ENCODE data around the gene SOCS3. TPM values are rescaled to one million over a fixed set of nuclear protein-coding genes. Genes with fewer than 3 reads are reported as not detected.

SOCS3 gene
- total and polyA plus RNA-seq, 10 donors: 10.7 to 164 (median 62.1) TPM

GRCh38 chr17:78396441-78397337 lies 36.8 kb upstream of the SOCS3 start:
- DNase-seq: no peak
- TF ChIP-seq POLR2AphosphoS5 (IDR thresholded peaks at IDR 0.05) (no peak), CTCF (IDR thresholded peaks at IDR 0.05 in 8 of 11, conservative IDR thresholded peaks at IDR 0.05 in 3 of 11) (no peak), POLR2A (IDR thresholded peaks at IDR 0.05) (no peak)
- Histone ChIP-seq H3K9me3 (no peaks in the 10 kb centered on the region), H3K4me1 (peaks cover 3 to 43% (median 20%) of the 10 kb centered on the region in 6 donors), H3K36me3 (peaks cover 14 to 98% (median 80%) of the 10 kb centered on the region in 6 donors), H3K4me3 (no peak overlapping the region), H3K27ac (peak overlapping the region in 3 of 8 donors; percentile 51 to 82 (median 78)), H3K27me3 (replicated peaks in 1 of 7) (no peaks in the 10 kb centered on the region)
- intact Hi-C loops (cut with DNase I; ENCODE audit: low total_unique reads): no loop called here
- WGBS, 5 donors: 84 to 90% (median 88%) methylated on average over 14 of the region's 14 CpGs

GRCh38 chr17:78395155-78395554 lies 35.3 kb upstream of the SOCS3 start:
- 75 to 83% (median 82%) methylated on average over 2 of the region's 2 CpGs for WGBS, 5 donors
- H3K27ac ChIP-seq: peak overlapping the region in 7 of 8 donors; percentile 8 to 82 (median 68)
- no peaks in the 10 kb centered on the region for H3K27me3 ChIP-seq (replicated peaks in 1 of 7)
- H3K4me3 ChIP-seq: no peak overlapping the region
- DNase-seq: no peak
- no peaks in the 10 kb centered on the region for H3K9me3 ChIP-seq
- intact Hi-C loops (cut with DNase I; ENCODE audit: low total_unique reads): no loop called here
- TF ChIP-seq CTCF (IDR thresholded peaks at IDR 0.05 in 8 of 11, conservative IDR thresholded peaks at IDR 0.05 in 3 of 11) (no peak), POLR2A (IDR thresholded peaks at IDR 0.05) (no peak), POLR2AphosphoS5 (IDR thresholded peaks at IDR 0.05) (peak in 1 of 3 donors; percentile 34)
- H3K36me3 ChIP-seq: peaks cover 12 to 96% (median 67%) of the 10 kb centered on the region in 6 donors
- peaks cover 14 to 53% (median 33%) of the 10 kb centered on the region in 6 donors for H3K4me1 ChIP-seq

- Histone ChIP-seq H3K36me3 (peaks cover 12 to 88% (median 58%) of the 10 kb centered on the region in 6 donors), H3K27me3 (replicated peaks in 1 of 7) (no peaks in the 10 kb centered on the region), H3K27ac (peak overlapping the region in 2 of 8 donors; percentile 51 to 69), H3K4me1 (peaks cover 23 to 63% (median 42%) of the 10 kb centered on the region in 6 donors), H3K9me3 (no peaks in the 10 kb centered on the region), H3K4me3 (no peak overlapping the region)
- 94 to 99% (median 98%) methylated on average over 7 of the region's 7 CpGs for WGBS, 5 donors
- no peak for DNase-seq
- intact Hi-C loops (cut with DNase I; ENCODE audit: low total_unique reads): no loop called here
- TF ChIP-seq POLR2A (IDR thresholded peaks at IDR 0.05): no peak
- no peak for TF ChIP-seq CTCF (IDR thresholded peaks at IDR 0.05 in 8 of 11, conservative IDR thresholded peaks at IDR 0.05 in 3 of 11)
- no peak for TF ChIP-seq POLR2AphosphoS5 (IDR thresholded peaks at IDR 0.05)
Measured at GRCh38 chr17:78394209-78394608, 34.3 kb upstream of the SOCS3 start.

- Histone ChIP-seq H3K27ac (peak overlapping the region in 2 of 8 donors; percentile 5 to 16), H3K4me1 (peaks cover 29 to 69% (median 48%) of the 10 kb centered on the region in 6 donors), H3K27me3 (replicated peaks in 1 of 7) (no peaks in the 10 kb centered on the region), H3K9me3 (no peaks in the 10 kb centered on the region), H3K36me3 (peaks cover 7 to 81% (median 52%) of the 10 kb centered on the region in 6 donors), H3K4me3 (no peak overlapping the region)
- intact Hi-C loops (cut with DNase I; ENCODE audit: low total_unique reads): no loop called here
- 84 to 94% (median 89%) methylated on average over 4 of the region's 4 CpGs for WGBS, 5 donors
- TF ChIP-seq POLR2AphosphoS5 (IDR thresholded peaks at IDR 0.05): no peak
- no peak for TF ChIP-seq POLR2A (IDR thresholded peaks at IDR 0.05)
- TF ChIP-seq CTCF (IDR thresholded peaks at IDR 0.05 in 8 of 11, conservative IDR thresholded peaks at IDR 0.05 in 3 of 11): no peak
- no peak for DNase-seq
Measured at GRCh38 chr17:78393575-78393974, 33.7 kb upstream of the SOCS3 start.
